ENCODE data around the gene PLEKHD1.
A peak's percentile ranks its signal among the peaks of the same experiment; 100 is the strongest.

PLEKHD1 gene

DNA sequence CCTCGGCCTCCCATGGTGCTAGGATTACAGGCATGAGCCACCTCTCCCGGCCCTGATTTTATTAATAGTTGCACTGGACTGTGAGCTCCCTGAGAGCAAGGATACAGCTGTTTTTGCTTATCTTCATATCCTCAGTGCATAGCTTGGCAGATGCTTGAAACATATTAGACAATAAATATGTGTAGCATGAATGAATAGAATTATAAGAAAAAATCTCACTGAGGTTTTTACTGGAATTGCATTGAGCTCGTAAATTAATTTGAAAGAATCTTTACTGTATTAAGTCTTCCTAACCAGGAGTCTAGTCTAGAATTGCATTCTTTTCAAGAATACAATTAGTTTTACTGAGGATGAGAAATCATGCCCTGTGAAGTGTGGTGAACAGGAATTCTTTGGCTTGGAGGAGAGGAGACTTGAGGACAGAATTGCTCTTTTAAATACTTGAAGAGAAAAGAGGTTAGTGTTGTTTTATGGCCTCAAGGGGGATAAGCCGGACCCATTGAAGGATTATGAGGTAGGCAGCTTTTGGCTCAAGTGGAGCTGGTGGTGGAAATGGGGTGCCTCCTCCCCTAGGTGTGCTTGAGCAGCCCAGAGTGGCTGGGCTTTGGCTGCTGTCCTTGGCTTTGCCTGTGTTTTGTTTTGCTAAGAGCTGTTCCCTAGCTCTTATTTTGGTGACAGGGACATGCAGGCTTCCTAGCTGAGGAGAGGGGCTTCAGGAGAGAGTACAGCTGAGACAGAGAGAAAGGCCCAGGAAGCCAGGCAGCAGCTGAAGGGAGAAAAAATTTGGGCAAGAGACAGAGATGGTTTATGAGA lies 34.0 kb downstream of the PLEKHD1 start:
- DNase-seq (ENCODE audit: low spot score) = no peak

DNA sequence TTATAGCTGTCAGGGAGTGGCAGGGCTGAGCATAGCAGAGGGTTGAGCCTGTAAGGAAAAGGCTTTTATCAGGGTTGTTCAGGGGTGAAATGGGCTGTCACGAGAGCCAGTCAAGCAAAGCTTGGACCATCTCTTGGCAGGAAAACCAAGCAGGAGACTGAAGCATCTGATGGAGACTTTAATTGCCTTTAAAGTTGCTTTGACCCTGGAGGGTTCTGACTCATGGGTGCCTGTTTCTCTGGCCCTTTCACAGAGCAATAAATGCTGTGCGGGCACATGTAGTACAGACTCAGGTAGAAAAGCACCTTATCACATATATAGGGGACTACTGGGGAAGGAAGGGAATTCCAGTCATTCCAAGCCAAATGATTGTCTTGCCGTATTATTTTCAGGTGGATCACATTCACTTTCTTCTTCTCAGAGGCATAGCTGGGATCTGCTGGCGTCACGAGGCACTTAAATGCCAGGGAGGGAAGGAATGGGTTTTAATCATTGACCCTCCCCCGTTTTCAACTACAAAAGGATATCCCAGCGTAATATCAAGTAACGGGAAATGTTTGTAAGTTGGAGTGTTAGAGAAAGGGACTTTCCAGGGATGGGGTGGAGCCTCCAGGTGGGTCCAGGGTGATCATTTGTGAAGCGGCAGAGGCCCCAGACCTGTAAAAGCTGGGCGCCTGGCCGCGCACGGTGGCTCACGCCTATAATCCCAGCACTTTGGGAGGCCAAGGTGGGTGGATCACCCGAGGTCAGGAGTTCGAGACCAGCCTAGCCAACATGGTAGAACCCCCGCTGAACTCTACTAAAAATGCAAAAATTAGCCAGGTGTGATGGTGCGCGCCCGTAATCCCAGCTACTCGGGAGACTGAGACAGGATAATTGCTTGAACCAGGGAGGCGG lies 34.9 kb downstream of the PLEKHD1 start:
- DNase-seq (ENCODE audit: low spot score) = no peak

DNA sequence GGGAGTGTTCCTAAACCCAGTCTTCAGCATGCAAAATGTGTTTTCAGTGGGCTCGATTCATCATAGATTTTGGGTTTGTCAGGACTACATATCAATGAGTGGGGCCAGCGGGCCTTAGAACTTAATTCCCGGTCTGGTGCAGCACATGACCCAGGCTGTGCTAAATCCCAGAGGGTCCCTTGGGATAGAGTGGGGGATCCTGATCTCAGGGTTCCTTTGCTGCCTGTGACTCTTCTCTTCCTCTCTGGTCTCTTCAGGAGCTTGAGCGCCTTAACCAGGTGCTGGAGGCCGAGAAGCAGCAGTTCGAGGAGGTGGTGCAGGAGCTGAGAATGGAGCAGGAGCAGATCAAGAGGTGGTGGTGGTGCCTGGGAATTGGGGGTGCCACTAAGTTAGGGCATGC lies 37.5 kb downstream of the PLEKHD1 start:
- no peak for DNase-seq (ENCODE audit: low spot score)

DNA sequence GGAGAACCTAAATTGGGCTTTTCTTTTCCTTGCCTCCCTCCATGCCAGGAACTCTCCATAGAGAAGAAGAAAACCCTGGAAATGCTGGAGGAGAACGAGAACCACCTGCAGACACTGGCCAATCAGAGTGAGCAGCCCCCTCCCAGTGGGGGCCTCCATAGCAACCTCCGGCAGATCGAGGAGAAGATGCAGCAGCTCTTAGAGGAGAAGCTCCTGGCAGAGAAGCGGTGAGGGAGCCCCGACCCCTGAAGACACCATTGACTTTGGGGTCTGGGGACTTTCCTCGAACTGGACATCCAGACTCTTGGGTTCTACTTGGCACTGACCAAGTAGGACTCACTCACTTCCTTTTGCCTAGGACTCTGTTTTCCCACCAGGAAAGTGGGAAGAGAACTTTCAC lies 41.4 kb downstream of the PLEKHD1 start:
- no peak for DNase-seq (ENCODE audit: low spot score)

DNA sequence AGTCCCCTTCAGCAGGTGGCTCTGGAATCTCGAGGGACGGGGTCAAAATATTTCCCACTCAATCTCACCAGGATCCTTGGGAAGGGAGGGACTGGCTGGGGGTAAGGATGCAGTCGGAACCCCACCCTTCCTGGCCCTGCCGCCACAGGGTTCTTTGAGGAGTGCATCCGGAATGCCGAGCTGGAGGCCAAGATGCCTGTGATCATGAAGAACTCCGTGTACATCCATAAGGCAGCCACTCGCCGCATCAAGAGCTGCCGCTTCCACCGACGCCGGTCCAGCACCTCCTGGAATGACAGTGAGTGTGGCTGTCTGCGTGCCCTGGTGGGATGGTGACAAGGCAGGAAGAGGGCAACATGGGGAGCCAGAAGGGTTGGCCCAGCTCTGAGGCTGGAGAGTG lies 43.1 kb downstream of the PLEKHD1 start:
- DNase-seq (ENCODE audit: low spot score) = no peak

DNA sequence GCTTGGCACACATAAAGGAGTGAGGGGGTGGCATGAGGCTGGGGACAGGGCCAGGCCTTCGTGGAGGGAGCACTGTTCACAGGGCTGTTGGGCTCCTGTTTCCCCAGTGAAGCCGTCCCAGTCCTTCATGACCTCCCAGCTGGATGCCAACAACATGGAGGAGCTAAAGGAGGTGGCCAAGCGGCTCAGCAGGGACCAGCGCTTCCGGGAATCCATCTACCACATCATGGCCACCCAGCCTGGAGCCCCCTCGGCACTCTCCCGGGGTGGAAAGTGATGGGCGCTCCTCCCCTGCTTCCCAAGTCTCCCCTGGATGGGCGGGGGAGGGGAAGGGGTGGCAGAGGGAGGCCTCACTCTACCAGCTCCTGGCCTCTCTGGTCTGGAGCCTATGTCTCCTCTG lies 43.6 kb downstream of the PLEKHD1 start:
- no peak for DNase-seq (ENCODE audit: low spot score)

DNA sequence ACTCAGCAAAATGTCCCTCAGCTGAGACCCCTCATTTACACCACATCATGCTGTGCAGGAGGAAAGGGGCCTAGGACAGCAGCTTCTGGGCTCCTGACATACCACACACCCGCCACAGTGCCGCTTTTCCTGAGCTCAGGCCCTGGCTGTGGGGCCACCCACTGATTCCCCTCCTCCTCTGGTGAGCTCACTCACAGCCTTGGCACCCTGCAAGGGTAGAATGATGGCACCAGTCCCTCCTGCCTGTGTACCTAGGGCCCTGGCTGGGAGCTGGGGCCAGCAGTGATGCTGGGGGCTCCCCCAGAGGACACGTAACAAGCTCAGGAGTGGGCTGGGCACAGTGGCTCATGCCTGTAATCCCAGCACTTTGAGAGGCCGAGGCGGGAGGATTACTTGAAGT lies 44.4 kb downstream of the PLEKHD1 start:
- no peak for DNase-seq (ENCODE audit: low spot score)

DNA sequence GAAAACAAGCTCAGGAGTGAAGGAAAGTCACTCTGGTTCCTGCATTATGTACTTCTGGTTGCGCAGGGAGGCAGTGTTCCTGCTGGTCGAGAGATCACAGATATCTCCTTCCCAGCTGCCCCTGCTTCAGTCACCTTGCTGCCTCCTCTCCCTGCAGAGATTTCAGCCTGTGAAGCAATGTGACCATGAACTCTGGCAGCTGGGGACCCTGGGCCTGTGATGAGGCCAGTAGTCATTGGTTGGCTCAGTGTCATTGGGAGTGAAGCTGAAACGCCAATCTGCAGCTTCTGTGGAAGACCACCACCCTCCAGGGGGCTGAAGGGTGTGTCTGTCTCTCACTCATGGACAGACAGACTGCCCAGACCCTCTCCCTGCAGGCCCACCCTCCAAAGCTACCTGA lies 45.0 kb downstream of the PLEKHD1 start:
- DNase-seq (ENCODE audit: low spot score) = no peak

DNA sequence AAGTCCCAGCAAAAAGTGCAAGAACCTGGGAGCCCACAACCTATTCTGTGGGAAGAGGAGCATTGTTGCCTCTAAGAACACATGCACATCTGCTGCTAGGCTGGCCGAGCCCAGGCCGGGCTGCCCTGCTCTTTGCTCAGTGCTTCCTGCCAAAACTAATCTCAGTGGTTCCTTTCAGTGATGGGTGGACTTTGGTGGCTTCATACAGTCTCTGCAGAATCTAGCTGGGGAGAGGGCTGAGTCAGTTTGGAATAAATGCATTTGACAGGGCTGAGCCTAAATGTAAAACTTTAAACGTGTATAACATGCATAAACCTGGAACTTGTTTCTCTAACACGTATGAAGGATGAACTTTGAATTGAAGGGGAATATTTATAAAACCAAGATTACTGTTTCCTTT lies 45.6 kb downstream of the PLEKHD1 start:
- DNase-seq (ENCODE audit: low spot score) = no peak

DNA sequence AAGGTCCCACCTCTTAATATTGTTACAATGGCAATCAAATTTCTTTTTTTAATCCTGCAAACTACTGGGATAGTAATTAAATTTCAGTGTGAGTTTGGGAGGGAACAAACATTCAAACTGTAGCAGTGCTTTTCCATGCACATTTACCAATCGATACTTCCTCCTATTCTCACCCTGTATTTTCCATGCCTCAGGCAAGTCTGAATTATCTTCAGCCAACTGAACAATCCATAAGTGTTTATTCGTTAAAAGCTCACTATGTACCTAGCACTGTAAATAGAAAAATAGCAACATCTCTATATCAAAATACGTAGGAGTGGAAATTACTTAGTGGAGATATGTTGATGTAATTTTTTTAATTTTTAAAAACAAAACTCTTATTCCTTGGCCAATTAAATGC lies 46.6 kb downstream of the PLEKHD1 start:
- no peak for DNase-seq (ENCODE audit: low spot score)

DNA sequence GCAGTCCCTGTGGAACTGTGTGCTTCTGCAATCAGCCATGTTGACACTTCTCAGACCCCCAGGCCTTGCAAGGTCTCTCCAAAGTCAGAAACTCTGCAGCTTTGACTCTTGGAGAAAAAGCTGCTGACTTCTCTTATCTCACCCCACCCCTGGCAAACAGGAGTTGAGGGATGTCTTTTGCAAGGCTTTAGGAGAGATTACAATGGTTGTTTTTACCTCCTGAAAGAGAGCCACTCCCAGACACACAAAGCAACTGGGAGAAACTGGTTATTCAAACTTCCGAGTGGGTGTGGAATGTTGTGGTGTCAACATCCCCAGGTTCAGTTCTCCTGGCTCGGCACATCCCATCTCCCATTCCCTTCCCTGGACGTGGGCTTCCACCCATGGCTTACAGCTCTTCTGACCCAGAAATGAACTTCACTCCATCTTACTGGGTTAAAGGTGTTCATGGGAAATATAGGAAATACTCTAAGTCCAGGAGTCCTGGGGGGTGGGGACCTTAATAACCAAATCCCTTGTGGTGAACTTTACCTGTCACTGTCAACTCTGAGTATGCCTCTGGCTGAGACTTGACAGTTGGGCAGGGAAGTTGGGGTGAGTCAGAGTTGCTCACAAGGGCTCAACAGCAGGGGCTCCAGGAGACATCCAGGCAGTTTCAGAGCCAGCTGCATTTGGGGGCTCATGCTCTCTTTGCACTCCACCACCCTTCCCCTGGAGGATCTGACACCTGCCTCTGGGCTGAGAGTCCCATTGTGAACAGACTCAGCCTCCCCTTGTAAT lies 48.2 kb downstream of the PLEKHD1 start:
- DNase-seq (ENCODE audit: low spot score) = no peak

DNA sequence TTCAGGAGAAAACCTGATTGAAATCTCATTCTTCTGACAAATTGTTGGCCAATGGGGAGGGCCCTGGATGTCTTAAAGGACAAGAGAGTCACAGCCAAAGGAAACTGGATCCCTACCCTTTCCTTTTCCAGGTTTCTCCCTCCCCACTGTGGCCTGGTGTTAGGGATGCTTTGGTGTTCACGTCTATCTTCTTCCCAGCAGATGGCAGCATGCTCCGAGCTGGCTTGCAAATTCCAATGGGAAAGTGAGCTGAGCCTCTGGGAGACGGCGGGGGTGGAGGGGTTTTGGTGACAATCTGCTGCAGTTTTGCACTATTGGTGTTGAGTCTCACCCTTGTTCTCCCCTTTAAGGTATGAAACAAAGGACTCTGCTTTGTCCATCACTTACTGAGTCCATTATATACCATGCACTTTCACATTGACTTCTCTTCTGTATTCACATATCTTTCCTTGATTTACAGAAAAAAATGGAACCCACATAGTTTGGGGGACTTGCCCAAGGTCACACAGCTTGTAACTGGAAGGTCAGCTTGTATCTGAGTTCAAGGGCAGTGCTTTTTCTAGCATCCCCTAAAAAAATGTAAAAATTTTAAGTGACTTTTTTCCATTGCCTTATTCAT lies 50.8 kb downstream of the PLEKHD1 start:
- no peak for DNase-seq (ENCODE audit: low spot score)

DNA sequence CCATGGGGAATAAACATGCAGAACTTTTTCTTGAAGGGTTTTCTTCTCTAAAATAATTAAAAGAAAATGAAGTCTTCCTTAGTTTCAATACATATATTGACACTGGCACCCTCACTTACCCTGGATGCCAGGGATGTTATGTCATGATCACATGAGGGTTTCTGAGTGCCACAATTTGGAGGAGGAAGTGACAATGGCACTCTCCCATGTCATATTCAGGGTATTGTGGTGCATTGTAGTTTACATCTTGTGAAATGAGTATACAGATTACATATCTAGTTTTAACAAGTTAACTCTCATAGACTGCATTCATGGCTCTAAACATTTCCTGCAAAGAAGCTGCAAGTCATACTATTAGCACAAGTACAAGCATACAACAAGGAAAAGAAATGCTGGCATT lies 52.4 kb downstream of the PLEKHD1 start:
- DNase-seq (ENCODE audit: low spot score) = no peak

DNA sequence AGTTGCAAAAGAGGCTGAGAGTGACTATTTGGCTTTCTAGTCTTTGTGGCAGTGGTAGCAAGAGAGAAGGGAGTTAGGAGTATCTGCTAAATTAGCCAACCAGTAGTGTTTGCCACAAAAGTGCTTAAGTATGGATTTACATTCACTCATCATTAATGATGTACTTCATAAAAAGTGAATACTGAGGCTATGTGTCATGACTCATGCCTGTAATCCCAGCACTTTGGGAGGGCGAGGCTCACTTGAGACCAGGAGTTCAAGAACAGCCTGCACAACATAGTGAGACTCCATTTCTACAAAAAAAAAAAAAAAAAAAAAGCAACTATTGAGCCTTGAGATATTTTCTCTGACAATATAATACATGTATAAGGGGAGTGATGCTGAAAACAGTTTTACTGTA lies 53.4 kb downstream of the PLEKHD1 start:
- DNase-seq (ENCODE audit: low spot score) = no peak

DNA sequence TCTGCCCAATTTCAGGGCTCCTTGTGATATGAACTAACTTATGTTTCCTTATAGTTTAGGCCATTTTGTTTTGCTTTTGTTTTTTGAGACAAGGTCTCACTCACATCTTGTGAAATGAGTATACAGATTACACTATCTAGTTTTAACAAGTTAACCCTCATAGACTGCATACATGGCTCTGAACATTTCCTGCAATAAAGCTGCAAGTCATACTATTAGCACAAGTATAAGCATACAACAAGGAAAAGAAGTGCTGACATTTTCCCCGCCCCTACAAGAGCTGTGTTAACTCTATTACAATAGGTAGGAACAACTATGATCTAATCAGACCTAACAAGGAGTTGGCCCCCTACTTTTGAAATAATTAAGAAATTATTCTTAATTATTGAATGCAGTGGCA lies 54.2 kb downstream of the PLEKHD1 start:
- DNase-seq (ENCODE audit: low spot score) = no peak

DNA sequence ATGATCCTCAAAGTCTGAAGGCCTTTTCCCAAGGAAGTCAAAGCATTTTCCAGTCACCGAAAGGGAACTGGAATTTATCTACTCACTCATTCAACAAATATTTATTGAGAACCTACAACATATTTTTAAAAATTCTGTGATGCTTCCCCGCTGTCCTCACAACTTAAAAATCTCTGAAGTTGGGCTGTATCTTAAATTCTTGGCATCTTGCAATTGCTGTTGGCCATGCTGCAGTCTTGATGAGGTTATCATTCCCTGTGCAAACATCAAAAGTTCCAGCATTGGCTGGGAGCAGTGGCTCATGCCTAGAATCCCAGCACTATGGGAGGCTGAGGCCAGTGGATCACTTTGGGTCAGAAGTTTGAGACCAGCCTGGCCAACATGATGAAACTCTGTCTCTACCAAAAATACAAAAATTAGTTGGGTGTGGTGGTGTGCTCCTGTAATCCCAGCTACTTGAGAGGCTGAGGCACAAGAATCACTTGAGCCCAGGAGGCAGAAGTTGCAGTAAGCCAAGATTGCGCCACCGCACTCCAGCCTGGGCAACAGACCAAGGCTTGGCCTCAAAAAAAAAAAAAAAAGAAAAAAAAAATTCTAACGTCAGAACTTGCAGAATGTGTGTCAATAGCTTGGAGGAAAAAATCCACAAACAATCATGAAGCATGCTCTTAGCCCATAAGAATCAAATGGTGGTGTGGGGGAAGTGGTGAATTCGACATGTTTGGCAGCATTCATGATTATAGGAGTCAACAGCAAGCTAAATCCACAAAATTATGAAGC lies 55.3 kb downstream of the PLEKHD1 start:
- DNase-seq (ENCODE audit: low spot score) = no peak

DNA sequence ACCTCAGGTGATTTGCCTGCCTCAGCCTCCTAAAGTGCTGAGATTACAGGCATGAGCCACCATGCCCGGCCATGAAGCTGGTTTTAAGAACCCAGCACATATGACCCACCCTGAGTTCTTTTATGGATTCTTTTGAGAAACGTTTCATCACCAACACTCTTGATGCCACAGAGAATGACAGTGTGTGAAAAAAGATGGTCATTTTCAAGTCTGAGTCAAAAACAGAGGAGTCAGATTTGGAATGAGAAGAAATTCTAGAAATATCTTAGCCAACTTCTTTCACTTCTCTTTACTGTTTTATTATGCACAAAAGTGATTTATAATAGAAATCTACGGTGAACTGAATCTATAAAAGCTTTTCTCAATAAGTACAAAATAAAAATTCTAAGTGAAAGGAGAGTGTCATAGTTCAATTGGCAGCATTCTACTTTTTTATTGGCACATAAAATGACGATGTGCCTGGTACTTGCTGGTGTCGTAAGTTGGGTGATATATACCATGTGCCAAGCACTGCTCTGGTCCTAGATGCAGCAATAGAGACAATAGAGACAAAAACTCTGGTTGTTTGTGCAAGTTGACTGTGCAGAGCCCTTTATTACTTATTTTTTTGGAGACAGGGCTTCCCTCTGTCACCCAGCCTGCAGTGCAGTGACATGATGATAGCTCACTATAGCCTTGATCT lies 56.3 kb downstream of the PLEKHD1 start:
- no peak for DNase-seq (ENCODE audit: low spot score)

DNA sequence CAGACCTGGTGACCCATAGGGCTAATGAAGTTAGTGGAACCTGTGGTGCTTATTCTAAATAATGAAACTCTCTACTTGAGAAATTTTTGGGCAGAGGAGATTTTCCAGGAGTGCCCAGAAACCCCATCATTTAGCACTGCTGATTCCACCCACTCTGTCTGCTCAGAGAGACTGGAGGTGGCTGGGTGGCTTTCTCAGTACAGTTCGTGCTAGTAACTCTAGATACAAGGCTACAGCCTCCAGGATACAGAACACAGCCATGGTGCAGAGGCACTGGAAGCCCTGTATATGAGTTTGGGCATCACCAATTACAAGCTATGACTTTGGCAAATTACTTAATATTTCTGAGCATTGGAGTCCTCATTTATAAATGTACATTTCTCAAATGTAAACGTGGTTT lies 57.8 kb downstream of the PLEKHD1 start:
- no peak for DNase-seq (ENCODE audit: low spot score)

DNA sequence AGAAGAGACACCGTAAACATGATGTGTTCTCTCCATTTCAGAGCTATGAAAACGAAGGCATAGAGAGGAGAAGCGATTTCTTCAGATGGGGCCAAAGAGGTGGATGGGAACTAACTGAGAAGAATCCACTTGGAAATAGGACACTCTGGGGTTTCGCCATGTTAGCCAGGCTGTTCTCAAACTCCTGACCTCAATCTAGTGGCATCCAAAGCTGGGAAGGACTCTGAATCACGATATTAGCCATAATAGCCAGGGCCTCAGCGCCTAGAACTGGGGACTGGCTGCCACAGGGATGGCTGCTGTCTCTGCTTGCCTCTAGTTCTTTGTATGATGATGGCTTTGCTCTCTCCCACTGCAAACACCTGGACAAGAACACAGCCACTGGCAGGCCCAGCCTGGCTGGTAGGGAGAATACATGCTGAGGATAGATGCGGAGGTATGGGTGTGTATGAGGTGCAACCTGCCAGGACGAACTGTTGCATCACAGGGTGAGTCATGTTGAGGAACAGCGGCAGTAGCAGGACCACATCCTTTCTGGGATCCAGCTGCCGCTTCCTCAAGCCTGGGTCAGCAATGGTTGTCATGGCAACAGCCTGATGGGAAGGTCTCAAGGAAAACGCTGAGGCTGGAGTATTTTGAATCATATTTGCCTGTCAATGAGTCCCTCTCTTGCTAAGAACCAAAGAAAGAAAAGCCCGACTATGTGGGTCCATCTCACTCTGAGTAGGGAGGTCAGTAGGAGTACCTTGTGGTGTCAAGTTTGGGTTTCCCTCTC lies 59.0 kb downstream of the PLEKHD1 start:
- peak; percentile 20 for DNase-seq (ENCODE audit: low spot score)
